GM12892 (cell line): ENCODE data around the gene NAAA.
"Not testable (repeated sequence)": the region's sequence is repeated elsewhere in the genome, so short reads cannot be mapped to it uniquely, and the experiment has no call there.

Experiments used
- POLR2A ChIP-seq: IDR thresholded peaks from 2 replicates; pipeline ENCODE4 v1.6.1; 2011; ENCODE audit warnings: low read depth, low read length, control low read depth
- POLR2AphosphoS5 ChIP-seq: IDR thresholded peaks from 2 replicates; pipeline ENCODE4 v1.6.1; 2011; ENCODE audit warnings: low read depth, low read length, control low read depth
- TAF1 ChIP-seq: IDR thresholded peaks from 2 replicates; pipeline ENCODE4 v1.6.1; 2011; ENCODE audit warnings: low read depth, mild to moderate bottlenecking, control low read depth, low read length, borderline replicate concordance

DNA sequence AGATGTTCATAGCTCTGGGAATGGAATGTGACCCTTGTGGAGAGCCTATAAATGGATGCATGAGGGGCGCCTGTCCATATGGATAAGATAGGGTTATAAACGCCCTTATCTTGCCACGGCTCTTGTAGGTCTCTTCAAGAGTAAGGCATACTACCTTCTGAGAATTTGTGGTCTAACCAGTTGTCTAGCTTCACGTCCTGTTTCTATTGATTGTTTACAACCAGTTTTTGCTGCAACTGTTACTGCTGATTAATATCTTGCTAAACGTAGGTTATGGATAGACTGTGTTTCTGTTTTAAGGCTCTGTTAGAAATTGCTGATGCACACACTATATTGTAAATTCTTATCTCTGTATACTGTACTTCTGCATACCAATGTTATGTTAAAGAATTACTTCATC is 14.0 kb upstream of the NAAA start:
- not testable (repeated sequence) for TF ChIP-seq POLR2AphosphoS5, POLR2A, TAF1
